RWPE2 (cell line): ENCODE results near the gene SRL.

Experiments used
- ATAC-seq: fragments of 200-7000 bp; cut with Tn5 transposase; 3 replicates; pipeline ENCODE4 v1.9.1; 2021; ENCODE audit warnings: low read depth
- DNase-seq: peaks from one replicate; pipeline ENCODE4 v3.0.0-alpha.2; 2020; ENCODE audit warnings: low spot score
- H3K27ac ChIP-seq: fragments of 450-650 bp; 2 replicates; pipeline ENCODE4 v1.5.1; 2017; ENCODE audit warnings: mild to moderate bottlenecking; ENCODE audit not compliant: poor library complexity, severe bottlenecking
- H3K27me3 ChIP-seq: fragments of 250-450 bp; sonication (Bioruptor Pico); 2 replicates; pipeline ENCODE4 v1.5.1; 2021; ENCODE audit warnings: mild to moderate bottlenecking, moderate library complexity; ENCODE audit not compliant: insufficient read depth, poor library complexity, severe bottlenecking
- H3K36me3 ChIP-seq: fragments of 250-450 bp; sonication (Bioruptor Pico); 2 replicates; pipeline ENCODE4 v1.5.1; 2020; ENCODE audit warnings: low read depth, mild to moderate bottlenecking, moderate library complexity
- H3K4me1 ChIP-seq: fragments of 250-450 bp; sonication (Bioruptor Pico); 2 replicates; pipeline ENCODE4 v1.5.1; 2021; ENCODE audit warnings: mild to moderate bottlenecking, moderate library complexity; ENCODE audit not compliant: insufficient read depth, poor library complexity, severe bottlenecking
- H3K4me3 ChIP-seq: fragments of 250-450 bp; sonication (Bioruptor Pico); 2 replicates; pipeline ENCODE4 v1.5.1; 2021; ENCODE audit warnings: mild to moderate bottlenecking, moderate library complexity; ENCODE audit not compliant: severe bottlenecking
- H3K9me3 ChIP-seq: fragments of 250-450 bp; sonication (Bioruptor Pico); 2 replicates; pipeline ENCODE4 v1.5.1; 2021; ENCODE audit warnings: mild to moderate bottlenecking, moderate library complexity; ENCODE audit not compliant: severe bottlenecking
- TF ChIP-seq, protein P1 (sequence below): fragments of 450-650 bp; IDR thresholded peaks from one replicate; pipeline ENCODE4 v1.5.1; 2017; ENCODE audit warnings: mild to moderate bottlenecking, moderate library complexity; ENCODE audit not compliant: poor library complexity, severe bottlenecking

SRL gene

GRCh38 chr16:4227040-4227332 is 14.9 kb downstream of the SRL start:
- Histone ChIP-seq H3K36me3 (no peaks in the 10 kb centered on the region), H3K4me1 (no peaks in the 10 kb centered on the region), H3K4me3 (no peak overlapping the region), H3K27ac (no peak overlapping the region), H3K27me3 (no peaks in the 10 kb centered on the region), H3K9me3 (no peaks in the 10 kb centered on the region)
- no peak for DNase-seq
- no peak for ATAC-seq
- TF ChIP-seq, protein P1, sequence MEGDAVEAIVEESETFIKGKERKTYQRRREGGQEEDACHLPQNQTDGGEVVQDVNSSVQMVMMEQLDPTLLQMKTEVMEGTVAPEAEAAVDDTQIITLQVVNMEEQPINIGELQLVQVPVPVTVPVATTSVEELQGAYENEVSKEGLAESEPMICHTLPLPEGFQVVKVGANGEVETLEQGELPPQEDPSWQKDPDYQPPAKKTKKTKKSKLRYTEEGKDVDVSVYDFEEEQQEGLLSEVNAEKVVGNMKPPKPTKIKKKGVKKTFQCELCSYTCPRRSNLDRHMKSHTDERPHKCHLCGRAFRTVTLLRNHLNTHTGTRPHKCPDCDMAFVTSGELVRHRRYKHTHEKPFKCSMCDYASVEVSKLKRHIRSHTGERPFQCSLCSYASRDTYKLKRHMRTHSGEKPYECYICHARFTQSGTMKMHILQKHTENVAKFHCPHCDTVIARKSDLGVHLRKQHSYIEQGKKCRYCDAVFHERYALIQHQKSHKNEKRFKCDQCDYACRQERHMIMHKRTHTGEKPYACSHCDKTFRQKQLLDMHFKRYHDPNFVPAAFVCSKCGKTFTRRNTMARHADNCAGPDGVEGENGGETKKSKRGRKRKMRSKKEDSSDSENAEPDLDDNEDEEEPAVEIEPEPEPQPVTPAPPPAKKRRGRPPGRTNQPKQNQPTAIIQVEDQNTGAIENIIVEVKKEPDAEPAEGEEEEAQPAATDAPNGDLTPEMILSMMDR = no peak

DNA sequence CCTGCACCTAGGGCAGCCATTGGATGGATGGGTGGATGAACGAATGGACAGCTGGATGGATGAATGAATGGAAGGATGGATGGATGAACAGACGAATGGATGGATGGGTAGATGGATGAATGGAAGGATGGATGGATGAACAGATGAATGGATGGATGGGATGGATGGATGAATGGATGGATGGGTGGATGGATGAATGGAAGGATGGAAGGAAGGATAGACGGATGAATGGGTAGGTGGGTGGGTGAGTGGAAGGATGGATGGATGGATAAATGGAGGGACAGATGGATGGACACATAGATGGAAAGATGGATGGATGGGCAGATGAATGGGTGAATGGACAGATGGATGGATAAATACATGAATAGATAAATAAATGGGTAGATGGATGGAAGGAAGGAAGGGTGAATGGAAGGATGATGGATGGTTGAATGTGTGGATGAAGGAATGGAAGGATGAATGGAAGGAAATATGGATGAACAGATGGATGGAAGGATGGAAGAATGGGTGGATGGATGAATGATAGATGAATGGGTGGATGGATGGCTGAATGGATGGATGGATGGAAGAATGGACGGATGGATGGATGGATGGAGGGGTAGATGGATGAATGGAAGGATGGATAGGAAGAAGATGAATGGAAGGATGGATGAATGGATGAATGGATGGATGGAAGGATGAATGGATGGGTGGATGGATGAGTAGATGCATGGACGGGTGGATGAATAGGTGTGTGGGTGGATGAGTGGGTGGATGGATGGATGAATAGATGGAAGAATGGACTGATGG is 15.4 kb downstream of the SRL start:
- ATAC-seq (no peak), DNase-seq (no peak)
- Histone ChIP-seq H3K9me3 (no peaks in the 10 kb centered on the region), H3K27me3 (no peaks in the 10 kb centered on the region), H3K4me1 (no peaks in the 10 kb centered on the region), H3K27ac (no peak overlapping the region), H3K36me3 (no peaks in the 10 kb centered on the region), H3K4me3 (no peak overlapping the region)
- TF ChIP-seq, protein P1 = no peak

GRCh38 chr16:4225075-4225474 is 16.8 kb downstream of the SRL start:
- H3K27me3 ChIP-seq = no peaks in the 10 kb centered on the region
- H3K27ac ChIP-seq = no peak overlapping the region
- TF ChIP-seq, protein P1 = no peak
- DNase-seq = no peak
- H3K4me3 ChIP-seq = no peak overlapping the region
- no peaks in the 10 kb centered on the region for H3K4me1 ChIP-seq
- no peak for ATAC-seq
- H3K9me3 ChIP-seq = no peaks in the 10 kb centered on the region
- H3K36me3 ChIP-seq = no peaks in the 10 kb centered on the region

DNA sequence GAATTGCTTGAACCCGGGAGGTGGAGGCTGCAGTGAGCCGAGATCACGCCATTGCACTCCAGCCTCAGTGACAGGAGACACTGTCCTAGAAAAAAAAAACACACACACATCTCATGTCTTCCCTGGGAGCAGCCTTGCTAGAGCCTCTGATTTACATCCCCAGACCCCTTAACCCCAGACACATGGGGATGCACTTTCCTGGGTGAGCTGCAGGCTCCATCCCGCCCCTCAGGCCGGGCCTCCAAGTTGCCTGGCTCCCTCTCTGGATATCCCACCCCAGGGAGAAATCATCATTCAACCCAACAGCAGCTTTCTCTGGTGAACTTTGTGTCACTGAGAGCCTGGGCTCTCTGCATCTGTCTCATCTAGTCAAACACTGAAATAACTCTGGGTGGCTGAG is 21.5 kb downstream of the SRL start:
- H3K36me3 ChIP-seq = no peaks in the 10 kb centered on the region
- H3K27ac ChIP-seq = no peak overlapping the region
- no peaks in the 10 kb centered on the region for H3K9me3 ChIP-seq
- DNase-seq (no peak), ATAC-seq (no peak)
- H3K4me3 ChIP-seq = no peak overlapping the region
- H3K27me3 ChIP-seq = no peaks in the 10 kb centered on the region
- H3K4me1 ChIP-seq = no peaks in the 10 kb centered on the region
- TF ChIP-seq, protein P1 = no peak

DNA sequence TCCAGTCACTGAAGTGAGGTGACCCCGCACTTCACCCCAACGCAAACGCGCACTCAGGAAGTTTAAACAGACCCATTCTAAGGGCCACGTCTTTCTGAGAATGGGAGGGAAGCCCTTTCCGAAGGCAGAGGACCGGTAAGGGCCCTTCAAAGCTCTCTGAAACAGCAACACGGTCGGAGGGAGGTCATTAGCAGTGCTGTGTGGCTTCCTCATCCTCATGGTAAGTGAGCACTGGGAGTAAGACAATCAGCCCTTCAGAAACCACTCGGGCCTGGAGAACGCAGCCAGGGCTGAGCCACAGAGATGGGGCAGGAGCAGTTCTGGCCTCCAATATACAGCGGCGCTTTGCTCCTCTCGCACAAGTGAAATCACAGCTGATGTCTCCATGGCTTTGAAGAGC is 23.7 kb downstream of the SRL start:
- Histone ChIP-seq H3K9me3 (no peaks in the 10 kb centered on the region), H3K4me3 (no peak overlapping the region), H3K4me1 (peaks cover 10% of the 10 kb centered on the region), H3K27me3 (no peaks in the 10 kb centered on the region), H3K27ac (no peak overlapping the region), H3K36me3 (no peaks in the 10 kb centered on the region)
- ATAC-seq (no peak), DNase-seq (no peak)
- TF ChIP-seq, protein P1 = no peak
